HS-5 (cell line): ENCODE results near the gene BRD7.

Experiments
- DNase-seq: peaks from one replicate; pipeline ENCODE4 v3.0.0-alpha.2; 2012; ENCODE audit warnings: low read depth

The BRD7 gene

GRCh38 chr16:50318796-50319578 is 49.8 kb downstream of the BRD7 start:
- DNase-seq = no peak

GRCh38 chr16:50316848-50317630 is 51.7 kb downstream of the BRD7 start:
- DNase-seq = no peak

- DNase-seq = no peak
Observed at GRCh38 chr16:50316102-50316847, 52.5 kb downstream of the BRD7 start.

GRCh38 chr16:50315346-50315997 is 53.3 kb downstream of the BRD7 start:
- no peak for DNase-seq

- no peak for DNase-seq
Observed at GRCh38 chr16:50314665-50315064, 54.1 kb downstream of the BRD7 start.

GRCh38 chr16:50313596-50314478 is 55.0 kb downstream of the BRD7 start:
- DNase-seq = no peak

GRCh38 chr16:50311891-50312501 is 56.8 kb downstream of the BRD7 start:
- no peak for DNase-seq

GRCh38 chr16:50311134-50311528 is 57.7 kb downstream of the BRD7 start:
- DNase-seq = no peak

GRCh38 chr16:50310308-50311133 is 58.3 kb downstream of the BRD7 start:
- no peak for DNase-seq

- DNase-seq = no peak
Observed at GRCh38 chr16:50309527-50310307, 59.1 kb downstream of the BRD7 start.

- no peak for DNase-seq
Observed at GRCh38 chr16:50309156-50309526, 59.6 kb downstream of the BRD7 start.

- DNase-seq = no peak
Observed at GRCh38 chr16:50308237-50308965, 60.4 kb downstream of the BRD7 start.

GRCh38 chr16:50306287-50306686 is 62.5 kb downstream of the BRD7 start:
- no peak for DNase-seq

GRCh38 chr16:50305441-50306061 is 63.2 kb downstream of the BRD7 start:
- DNase-seq = no peak

GRCh38 chr16:50304467-50305440 is 64.0 kb downstream of the BRD7 start:
- DNase-seq = no peak

- no peak for DNase-seq
Observed at GRCh38 chr16:50303605-50304466, 65.0 kb downstream of the BRD7 start.
